T-cell (primary cell): ENCODE data around the gene PICK1. TPM values are rescaled to one million over a fixed set of nuclear protein-coding genes. Genes with fewer than 3 reads are reported as not detected.
"Not testable (repeated sequence)": the region's sequence is repeated elsewhere in the genome, so short reads cannot be mapped to it uniquely, and the experiment has no call there.

Experiments
- ATAC-seq, 4 experiments: fragments of 200-7000 bp in 3 of 4; fragments of 150-1000 bp in 1 of 4; cut with Tn5 transposase; replicated peaks in 1 of 4; 1 replicate in 3 of 4; 2 replicates in 1 of 4; pipeline ENCODE4 v1.10.0; 2021; ENCODE audit warnings: moderate library complexity in 3 of 4, mild to moderate bottlenecking in 2 of 4, moderate number of reproducible peaks in 1 of 4
- CTCF ChIA-PET, 2 donors: fragments of 300-600 bp; sonication (Branson Sonifier 250); formaldehyde crosslinking; loops; one replicate each; lab custom pipeline; 2022; ENCODE audit warnings: antibody characterized with exemption in 2 of 2; lab: Charles Lee
- POLR2A ChIA-PET, 2 donors: fragments of 300-600 bp; sonication (Branson Sonifier 250); formaldehyde crosslinking; loops; one replicate each; lab custom pipeline; 2022; ENCODE audit warnings: antibody characterized with exemption in 2 of 2; lab: Charles Lee
- DNase-seq, 35 experiments: peaks; one replicate each; pipeline versions ENCODE4 v3.0.0 to v3.0.0-alpha.2; 2013 to 2023
- H3K27ac ChIP-seq: one replicate; pipeline ENCODE4 v1.5.1; 2013; ENCODE audit warnings: low read length
- H3K27me3 ChIP-seq, 2 experiments: replicated peaks in 1 of 2; 1 replicate in 1 of 2; 2 replicates in 1 of 2; pipeline versions ENCODE4 v1.6.1 to v1.7.0; 2013; ENCODE audit warnings: low read length in 1 of 2, mixed read lengths in 1 of 2; ENCODE audit not compliant: control insufficient read depth in 2 of 2, insufficient read depth in 2 of 2; ENCODE audit errors: extremely low read depth in 1 of 2
- H3K36me3 ChIP-seq, 2 donors: 1 replicate in 1 of 2; 2 replicates in 1 of 2; pipeline versions ENCODE4 v1.6.1 to v1.7.0; 2013; ENCODE audit warnings: low read length in 1 of 2; ENCODE audit not compliant: control insufficient read depth in 2 of 2, insufficient read depth in 1 of 2; ENCODE audit errors: extremely low read depth in 1 of 2
- H3K4me1 ChIP-seq, 2 experiments: 1 replicate in 1 of 2; 2 replicates in 1 of 2; pipeline versions ENCODE4 v1.6.1 to v1.7.0; 2013; ENCODE audit warnings: low read length in 2 of 2, mixed read lengths in 1 of 2; ENCODE audit not compliant: insufficient read depth in 2 of 2, control insufficient read depth in 1 of 2; ENCODE audit errors: extremely low read depth in 1 of 2
- H3K4me3 ChIP-seq, 2 donors: 1 replicate in 1 of 2; 2 replicates in 1 of 2; pipeline versions ENCODE4 v1.5.1 to v1.7.0; 2013; ENCODE audit warnings: mild to moderate bottlenecking in 2 of 2, low read length in 1 of 2, moderate library complexity in 1 of 2; ENCODE audit not compliant: control insufficient read depth in 1 of 2; ENCODE audit errors: extremely low read depth in 1 of 2
- H3K9me3 ChIP-seq: 2 replicates; pipeline ENCODE4 v1.7.0; 2013
- H3K27ac Mint-ChIP-seq, 2 donors: one replicate each; pipeline ENCODE4 v1.8.0; 2020 to 2021; ENCODE audit warnings: mild to moderate bottlenecking in 2 of 2, mixed read lengths in 2 of 2
- H3K27me3 Mint-ChIP-seq, 2 donors: one replicate each; pipeline ENCODE4 v1.8.0; 2021 to 2022; ENCODE audit warnings: mixed read lengths in 2 of 2
- H3K36me3 Mint-ChIP-seq: one replicate; pipeline ENCODE4 v1.8.0; 2021; ENCODE audit warnings: mixed read lengths
- H3K4me1 Mint-ChIP-seq, 3 donors: one replicate each; pipeline ENCODE4 v1.8.0; 2020 to 2022; ENCODE audit warnings: mixed read lengths in 3 of 3, mild to moderate bottlenecking in 1 of 3
- H3K4me3 Mint-ChIP-seq, 3 donors: one replicate each; pipeline ENCODE4 v1.8.0; 2020 to 2022; ENCODE audit warnings: mild to moderate bottlenecking in 3 of 3, mixed read lengths in 3 of 3, moderate library complexity in 3 of 3
- H3K9me3 Mint-ChIP-seq, 3 donors: one replicate each; pipeline ENCODE4 v1.8.0; 2020 to 2022; ENCODE audit warnings: mixed read lengths in 3 of 3
- WGBS: methylation state at CpG from one replicate; pipeline ENCODE4 v1.1.5; 2013; ENCODE audit warnings: missing lambda C conversion rate; ENCODE audit not compliant: insufficient coverage; 5-methylcytosine and 5-hydroxymethylcytosine counted together
- total RNA-seq, 35 experiments: library from RNA in 6 of 35; stranded (reverse) in 6 of 35; fragments of 120-200 nt in 1 of 35; gene quantifications; one replicate each; pipeline versions ENCODE4 v1.2.1 to v1.2.4 and lab custom pipeline; 2013 to 2026

The PICK1 gene
- total RNA-seq, 5 donors from 2014 or later (not counting 1 experiment from before 2014, with no cell fraction given) = 26.4 to 32.0 (median 27.7) TPM

DNA sequence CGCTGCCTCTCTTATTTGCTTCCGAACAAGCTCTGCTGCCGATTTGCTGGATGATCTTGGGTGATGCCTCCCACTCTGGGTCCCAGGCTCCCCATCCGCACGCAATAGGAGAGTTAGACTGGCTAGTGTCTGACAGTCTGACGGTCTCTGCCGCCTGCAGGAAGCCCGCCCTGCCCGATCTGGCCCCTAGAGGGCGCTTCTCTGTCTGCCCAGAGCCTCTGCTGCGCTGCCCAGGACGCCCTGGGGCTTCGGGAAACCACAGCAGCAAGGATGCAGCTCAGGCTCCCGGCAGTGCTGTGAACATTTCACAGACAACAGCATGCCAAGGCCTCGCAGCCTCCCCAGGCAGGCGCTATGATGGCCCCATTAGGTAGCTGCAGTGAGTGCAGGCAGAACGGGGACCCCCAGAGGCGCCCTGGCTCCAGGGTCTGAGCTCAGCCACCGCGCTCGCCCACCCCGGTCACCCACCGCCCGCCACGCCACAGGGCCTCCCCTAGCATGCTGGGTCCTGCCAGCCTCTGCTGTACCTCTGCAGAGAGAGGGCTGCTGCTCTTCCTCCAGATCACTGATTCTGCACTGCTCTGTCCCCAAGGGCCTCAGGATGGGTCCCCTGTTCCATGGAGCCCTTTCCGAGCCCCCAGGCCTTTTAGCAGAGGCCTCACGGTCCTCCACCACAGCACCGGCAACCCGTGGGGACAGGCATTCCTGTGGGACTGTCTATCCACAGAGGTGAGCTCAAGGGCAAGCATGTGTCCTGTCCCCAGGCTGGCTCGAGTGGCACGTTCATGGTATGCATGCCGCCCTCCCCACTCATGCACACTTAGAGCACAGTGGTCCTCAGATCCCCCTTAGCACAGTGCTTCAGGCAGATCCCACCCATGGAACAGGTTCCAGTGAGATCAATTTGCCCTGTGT lies 57.5 kb downstream of the PICK1 start:
- H3K4me3 ChIP-seq = no peak overlapping the region
- 65% methylated on average over 31 of the region's 32 CpGs for WGBS
- Mint-ChIP-seq H3K27me3 (no peaks in the 10 kb centered on the region), H3K27ac (no peak overlapping the region), H3K4me1 (peaks cover 3 to 6% (median 5%) of the 10 kb centered on the region in 3 donors), H3K9me3 (no peaks in the 10 kb centered on the region), H3K36me3 (peaks cover 14% of the 10 kb centered on the region), H3K4me3 (no peak overlapping the region)
- H3K27ac ChIP-seq = no peak overlapping the region
- peak; percentile 37 to 81 (median 68) for DNase-seq
- H3K27me3 ChIP-seq = no peaks in the 10 kb centered on the region
- ChIA-PET CTCF (interaction anchor here in 1 of 2 donors (0.5 to 0.7 kb wide), 5 partner anchors 31 to 241 kb away, joined by 3 to 10 read pairs (median 3); partner anchors contain the start of gene SLC16A8), POLR2A (interaction anchor here (0.6 kb wide), 2 partner anchors 93 to 334 kb away, joined by 5 to 12 read pairs; no protein-coding TSS in a partner anchor)
- H3K4me1 ChIP-seq = peaks cover 0 to 8% of the 10 kb centered on the region in 2 experiments
- peak; percentile 80 to 91 (median 82) for ATAC-seq
- no peaks in the 10 kb centered on the region for H3K9me3 ChIP-seq
- H3K36me3 ChIP-seq = peaks cover 7 to 17% of the 10 kb centered on the region in 2 donors

DNA sequence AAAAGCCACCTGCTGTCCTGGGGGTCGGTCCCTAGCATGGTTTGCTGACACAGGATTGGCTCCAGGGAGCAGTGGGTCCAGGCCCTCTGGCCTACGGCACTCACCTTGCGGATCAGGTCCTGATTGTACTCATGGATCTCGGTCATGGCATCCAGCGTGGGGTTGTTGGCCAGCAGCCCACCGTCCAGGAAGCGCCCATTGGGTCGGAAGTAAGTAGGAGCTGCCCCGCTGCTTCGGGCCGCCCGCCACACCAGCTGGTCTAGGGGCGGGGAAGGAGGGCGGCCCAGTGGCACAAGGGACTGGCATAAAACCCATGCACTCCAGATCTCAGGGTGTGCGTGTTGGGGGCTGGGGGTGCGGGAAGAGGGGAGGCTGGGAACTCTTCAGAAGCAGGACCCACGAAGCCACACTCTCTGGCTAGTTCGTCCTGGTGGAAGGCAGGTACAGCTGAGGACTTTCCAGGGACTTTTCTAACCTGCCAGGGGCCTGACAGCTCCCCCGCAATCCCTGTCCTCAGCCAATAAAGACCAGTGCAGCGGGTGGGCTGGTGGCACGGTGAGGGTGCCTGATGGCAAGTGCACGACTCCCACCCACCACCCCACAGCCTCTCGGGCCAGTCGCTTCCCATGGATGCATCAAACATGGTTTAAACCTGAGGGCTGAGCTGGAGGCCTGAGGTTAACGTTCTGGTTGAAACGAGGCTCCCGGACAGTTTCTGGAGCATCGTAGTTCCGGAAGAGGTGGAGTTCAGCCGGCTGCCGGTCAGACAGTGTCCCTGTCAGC lies 58.4 kb downstream of the PICK1 start:
- Mint-ChIP-seq H3K9me3 (no peaks in the 10 kb centered on the region), H3K36me3 (peaks cover 16% of the 10 kb centered on the region), H3K27ac (no peak overlapping the region), H3K4me3 (no peak overlapping the region), H3K4me1 (peaks cover 3 to 6% (median 5%) of the 10 kb centered on the region in 3 donors), H3K27me3 (no peaks in the 10 kb centered on the region)
- no peak for ATAC-seq
- Histone ChIP-seq H3K27me3 (no peaks in the 10 kb centered on the region), H3K27ac (no peak overlapping the region), H3K9me3 (no peaks in the 10 kb centered on the region), H3K4me1 (peaks cover 0 to 8% of the 10 kb centered on the region in 2 experiments), H3K36me3 (peaks cover 11 to 17% of the 10 kb centered on the region in 2 donors), H3K4me3 (no peak overlapping the region)
- WGBS = 95% methylated on average over 21 of the region's 31 CpGs
- POLR2A ChIA-PET = no interaction called here
- DNase-seq = no peak
- CTCF ChIA-PET = interaction anchor here in 1 of 2 donors (0.5 kb wide), 1 partner anchor 241 kb away, joined by 3 read pairs; no protein-coding TSS in a partner anchor

DNA sequence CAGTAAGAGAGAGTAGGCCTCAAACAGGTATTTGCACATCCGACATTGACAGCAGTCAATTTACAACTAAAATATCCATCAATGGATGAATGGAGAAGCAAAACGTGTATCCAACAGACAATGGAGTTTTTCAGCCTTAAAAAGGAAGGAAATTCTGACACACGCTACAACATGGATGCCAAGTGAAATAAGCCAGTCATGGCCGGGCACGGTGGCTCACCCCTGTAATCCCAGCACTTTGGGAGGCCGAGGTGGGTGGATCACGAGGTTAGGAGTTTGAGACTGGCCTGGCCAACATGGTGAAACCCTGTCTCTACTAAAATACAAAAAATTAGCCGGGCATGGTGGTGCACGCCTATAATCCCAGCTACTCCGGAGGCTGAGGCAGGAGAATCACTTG lies 60.4 kb downstream of the PICK1 start:
- ATAC-seq, H3K4me3 Mint-ChIP-seq, H3K27me3 ChIP-seq, H3K4me3 ChIP-seq, H3K4me1 ChIP-seq, H3K27ac ChIP-seq, H3K4me1 Mint-ChIP-seq, POLR2A ChIA-PET, DNase-seq, H3K9me3 ChIP-seq, H3K27me3 Mint-ChIP-seq, H3K9me3 Mint-ChIP-seq, H3K27ac Mint-ChIP-seq: not testable (repeated sequence)
- WGBS = 98% methylated on average over 6 of the region's 10 CpGs
- CTCF ChIA-PET = interaction anchor here in 1 of 2 donors (0.8 kb wide), 1 partner anchor 31 kb away, joined by 3 read pairs; no protein-coding TSS in a partner anchor
- H3K36me3 ChIP-seq = peaks cover 8 to 13% of the 10 kb centered on the region in 2 donors
- peaks cover 16% of the 10 kb centered on the region for H3K36me3 Mint-ChIP-seq

DNA sequence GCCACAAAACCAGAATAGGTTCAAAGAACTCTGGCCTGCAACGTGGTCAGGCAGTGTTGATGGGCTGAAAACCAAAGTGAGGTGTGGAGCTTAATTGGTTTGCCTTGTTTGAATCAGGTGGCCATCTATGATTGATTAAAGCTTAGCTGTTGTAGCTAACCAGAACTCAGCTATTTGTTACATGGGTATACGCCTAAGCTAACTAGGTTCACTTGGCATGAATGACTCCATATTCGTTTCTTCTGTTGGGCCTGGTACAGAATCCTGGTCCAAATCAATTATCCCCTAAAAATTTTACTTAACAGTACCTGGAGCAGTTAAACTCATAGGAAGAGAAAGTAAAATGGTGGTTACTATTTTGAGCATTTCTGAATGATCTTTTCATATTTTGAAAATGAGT lies 61.0 kb downstream of the PICK1 start:
- Mint-ChIP-seq H3K4me3 (no peak overlapping the region), H3K36me3 (peaks cover 16% of the 10 kb centered on the region), H3K27me3 (no peaks in the 10 kb centered on the region), H3K27ac (no peak overlapping the region), H3K9me3 (no peaks in the 10 kb centered on the region), H3K4me1 (peaks cover 3 to 6% (median 5%) of the 10 kb centered on the region in 3 donors)
- POLR2A ChIA-PET = no interaction called here
- Histone ChIP-seq H3K9me3 (no peaks in the 10 kb centered on the region), H3K4me1 (peaks cover 0 to 8% of the 10 kb centered on the region in 2 experiments), H3K27ac (no peak overlapping the region), H3K27me3 (no peaks in the 10 kb centered on the region), H3K4me3 (no peak overlapping the region), H3K36me3 (peaks cover 8 to 12% of the 10 kb centered on the region in 2 donors)
- 57% methylated on average over 1 of the region's 3 CpGs for WGBS
- DNase-seq = no peak
- CTCF ChIA-PET = interaction anchor here in 1 of 2 donors (0.8 kb wide), 1 partner anchor 31 kb away, joined by 3 read pairs; no protein-coding TSS in a partner anchor
- no peak for ATAC-seq

DNA sequence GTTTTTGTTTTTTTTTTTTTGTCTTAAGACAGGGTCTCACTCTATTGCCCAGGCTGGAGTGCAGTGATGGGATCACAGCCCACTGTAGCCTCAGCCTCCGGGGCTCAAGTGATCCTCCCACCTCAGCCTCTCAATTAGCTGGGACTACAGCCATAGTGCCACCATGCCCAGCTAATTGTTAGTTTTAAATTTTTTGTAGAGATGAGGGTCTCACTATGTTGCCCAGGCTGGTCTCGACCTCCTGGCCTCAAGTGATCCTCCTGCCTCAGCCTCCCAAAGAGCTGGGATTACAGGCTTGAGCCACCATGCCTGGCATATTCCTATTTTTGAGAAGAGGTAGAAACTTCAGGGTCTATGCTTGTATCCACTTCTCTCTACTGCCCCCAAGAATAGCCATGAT lies 61.5 kb downstream of the PICK1 start:
- peaks cover 16% of the 10 kb centered on the region for H3K36me3 Mint-ChIP-seq
- H3K27ac ChIP-seq, H3K9me3 Mint-ChIP-seq, H3K36me3 ChIP-seq, POLR2A ChIA-PET, H3K27me3 Mint-ChIP-seq, H3K9me3 ChIP-seq, H3K4me3 Mint-ChIP-seq, ATAC-seq, DNase-seq, H3K27me3 ChIP-seq, H3K4me1 ChIP-seq, H3K4me1 Mint-ChIP-seq, H3K27ac Mint-ChIP-seq, H3K4me3 ChIP-seq, CTCF ChIA-PET: not testable (repeated sequence)
- 100% methylated on average over 1 of the region's 2 CpGs for WGBS
